ENCODE data around the gene GNA14.

GNA14 gene

GRCh38 chr9:77438653-77439052 is 209.5 kb downstream of the GNA14 start:
- no peak overlapping the region for H3K4me3 ChIP-seq (ENCODE audit: low read length)
- DNase-seq (ENCODE audit: low read depth): no peak
- no peak for TF ChIP-seq CTCF (conservative IDR thresholded peaks at IDR 0.05; ENCODE audit: low read length)

GRCh38 chr9:77435688-77436087 is 212.4 kb downstream of the GNA14 start:
- H3K4me3 ChIP-seq (ENCODE audit: low read length): no peak overlapping the region
- TF ChIP-seq CTCF (conservative IDR thresholded peaks at IDR 0.05; ENCODE audit: low read length): no peak
- peak; percentile 35 for DNase-seq (ENCODE audit: low read depth)

GRCh38 chr9:77435277-77435676 is 212.8 kb downstream of the GNA14 start:
- no peak overlapping the region for H3K4me3 ChIP-seq (ENCODE audit: low read length)
- no peak for DNase-seq (ENCODE audit: low read depth)
- no peak for TF ChIP-seq CTCF (conservative IDR thresholded peaks at IDR 0.05; ENCODE audit: low read length)

DNA sequence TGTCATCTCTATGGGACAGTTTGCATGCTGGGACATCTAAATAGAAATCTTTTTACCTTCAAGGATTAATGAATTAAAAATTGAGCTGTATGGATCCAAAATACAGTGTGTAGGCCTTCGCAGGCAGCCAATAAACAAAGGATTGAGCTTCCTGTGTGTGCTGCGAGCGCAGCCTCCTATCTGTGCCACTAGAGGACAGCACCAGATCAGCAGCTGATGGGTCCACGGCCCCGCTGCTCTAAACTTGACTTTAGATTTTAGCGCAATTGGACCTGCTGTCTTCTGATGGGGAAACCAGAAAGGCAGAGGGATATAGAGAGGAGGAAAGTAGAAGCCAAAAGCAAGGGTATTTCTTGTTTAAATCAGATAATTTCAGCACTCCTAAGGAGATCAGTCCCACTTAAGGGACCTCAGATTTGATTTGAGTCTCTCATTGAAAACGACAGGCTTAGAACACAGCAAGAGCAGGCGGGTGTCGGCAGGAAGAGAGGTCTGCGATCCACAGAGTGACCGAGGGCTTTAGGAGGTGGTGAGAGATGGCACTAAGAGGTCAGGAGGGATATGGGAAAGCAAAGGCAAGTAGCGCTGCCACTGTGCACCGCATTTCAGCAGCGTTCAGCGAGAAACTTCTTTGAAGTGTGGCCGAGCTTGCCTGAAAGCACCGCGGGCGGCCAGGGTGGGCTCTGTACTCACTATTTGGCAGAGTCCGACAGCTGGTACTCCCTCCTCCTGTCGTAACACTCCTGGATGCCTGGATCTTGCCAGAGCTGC is 214.3 kb downstream of the GNA14 start:
- DNase-seq (ENCODE audit: low read depth): peak; percentile 74
- H3K4me3 ChIP-seq (ENCODE audit: low read length): no peak overlapping the region
- peak; percentile 100 for TF ChIP-seq CTCF (conservative IDR thresholded peaks at IDR 0.05; ENCODE audit: low read length)

- DNase-seq (ENCODE audit: low read depth): no peak
- no peak for TF ChIP-seq CTCF (conservative IDR thresholded peaks at IDR 0.05; ENCODE audit: low read length)
- H3K4me3 ChIP-seq (ENCODE audit: low read length): no peak overlapping the region
Measured at GRCh38 chr9:77432053-77432452, 216.1 kb downstream of the GNA14 start.

- TF ChIP-seq CTCF (conservative IDR thresholded peaks at IDR 0.05; ENCODE audit: low read length): no peak
- DNase-seq (ENCODE audit: low read depth): no peak
- H3K4me3 ChIP-seq (ENCODE audit: low read length): no peak overlapping the region
Measured at GRCh38 chr9:77429928-77430327, 218.2 kb downstream of the GNA14 start.

- H3K4me3 ChIP-seq (ENCODE audit: low read length): no peak overlapping the region
- no peak for TF ChIP-seq CTCF (conservative IDR thresholded peaks at IDR 0.05; ENCODE audit: low read length)
- no peak for DNase-seq (ENCODE audit: low read depth)
Measured at GRCh38 chr9:77427256-77427927, 220.7 kb downstream of the GNA14 start.

Measured in AG10803 (cell line).